Rectal smooth muscle tissue (tissue), 1 donor: ENCODE results near the gene PMIS2.

Source experiments
- H3K27ac ChIP-seq: one replicate; pipeline ENCODE4 v1.7.0; 2013; ENCODE audit warnings: low read depth, low read length, inconsistent platforms
- H3K27me3 ChIP-seq: one replicate; pipeline ENCODE4 v1.7.0; 2013; ENCODE audit warnings: low read length; ENCODE audit not compliant: control insufficient read depth, insufficient read depth
- H3K36me3 ChIP-seq: one replicate; pipeline ENCODE4 v1.7.0; 2013; ENCODE audit warnings: low read length; ENCODE audit not compliant: control insufficient read depth, insufficient read depth
- H3K4me1 ChIP-seq: one replicate; pipeline ENCODE4 v1.7.0; 2013; ENCODE audit warnings: low read length; ENCODE audit not compliant: control insufficient read depth, insufficient read depth
- H3K4me3 ChIP-seq: one replicate; pipeline ENCODE4 v1.7.0; 2013; ENCODE audit warnings: low read length
- H3K9ac ChIP-seq: one replicate; pipeline ENCODE4 v1.7.0; 2013; ENCODE audit warnings: low read length

The PMIS2 gene

DNA sequence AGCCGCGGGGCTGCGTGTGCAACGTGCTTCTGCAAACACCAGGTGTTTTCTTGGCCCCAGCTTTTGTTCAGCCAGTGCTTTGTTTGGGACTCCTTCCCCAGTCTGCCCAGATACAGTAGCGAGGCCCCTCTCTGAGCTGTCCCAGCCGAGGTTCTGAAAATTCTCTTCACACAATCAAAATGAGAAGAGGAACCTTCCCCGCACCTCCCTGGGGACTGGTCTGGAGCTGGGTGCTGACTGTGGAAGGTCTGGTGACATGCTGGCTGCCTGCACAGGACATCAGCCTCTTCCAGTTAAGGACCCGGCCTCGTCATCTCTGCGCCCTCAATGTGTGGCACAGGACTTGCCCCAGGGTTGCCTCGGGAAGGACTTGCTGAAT lies 26.7 kb upstream of the PMIS2 start:
- Histone ChIP-seq H3K9ac (no peak overlapping the region), H3K4me1 (no peaks in the 10 kb centered on the region), H3K36me3 (no peaks in the 10 kb centered on the region), H3K4me3 (no peak overlapping the region), H3K27ac (no peak overlapping the region), H3K27me3 (peaks cover 15% of the 10 kb centered on the region)

DNA sequence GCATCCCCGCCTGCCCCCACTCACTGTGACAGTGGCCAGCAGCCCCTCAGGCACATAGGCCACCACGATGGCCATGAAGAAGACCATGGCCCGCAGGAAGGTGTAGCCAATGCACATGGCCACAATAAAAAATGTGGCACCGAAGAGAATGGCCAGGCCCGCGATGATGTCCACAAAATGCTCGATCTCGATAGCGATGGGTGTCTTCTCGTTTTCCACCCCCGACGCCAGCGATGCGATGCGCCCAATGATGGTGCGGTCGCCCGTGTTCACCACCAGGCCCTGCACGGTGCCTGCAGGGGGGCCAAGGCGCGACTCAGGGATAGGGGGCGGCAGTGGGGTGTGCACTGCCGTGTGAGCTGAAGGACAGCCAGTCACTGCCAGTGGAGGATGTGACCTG lies 26.2 kb upstream of the PMIS2 start:
- no peak overlapping the region for H3K4me3 ChIP-seq
- no peaks in the 10 kb centered on the region for H3K4me1 ChIP-seq
- H3K9ac ChIP-seq = no peak overlapping the region
- H3K36me3 ChIP-seq = no peaks in the 10 kb centered on the region
- peaks cover 17% of the 10 kb centered on the region for H3K27me3 ChIP-seq
- no peak overlapping the region for H3K27ac ChIP-seq

GRCh38 chr19:35560271-35560670 lies 25.7 kb upstream of the PMIS2 start:
- Histone ChIP-seq H3K4me1 (no peaks in the 10 kb centered on the region), H3K27me3 (peaks cover 18% of the 10 kb centered on the region), H3K9ac (no peak overlapping the region), H3K36me3 (no peaks in the 10 kb centered on the region), H3K4me3 (no peak overlapping the region), H3K27ac (no peak overlapping the region)

DNA sequence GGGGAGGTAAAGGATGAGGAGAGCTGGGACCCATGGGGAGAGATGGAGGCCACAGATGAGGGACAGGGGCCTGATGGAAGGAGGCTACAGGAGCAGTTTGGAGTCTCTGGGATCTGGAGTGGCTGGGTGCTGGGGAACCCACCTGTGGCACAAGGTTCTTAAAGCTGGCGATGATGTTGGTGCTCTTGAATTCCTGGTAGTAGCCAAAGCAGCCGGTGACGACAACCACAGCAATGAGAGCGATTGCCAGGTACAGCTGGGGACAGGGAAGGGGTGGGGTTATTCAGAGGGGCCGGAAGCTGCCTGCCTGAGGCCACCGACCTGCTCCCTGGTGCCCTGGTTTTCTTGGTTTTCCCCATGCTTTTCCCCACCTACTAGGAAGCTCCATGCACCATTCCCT lies 25.3 kb upstream of the PMIS2 start:
- Histone ChIP-seq H3K9ac (no peak overlapping the region), H3K27me3 (peaks cover 18% of the 10 kb centered on the region), H3K4me1 (no peaks in the 10 kb centered on the region), H3K4me3 (no peak overlapping the region), H3K36me3 (no peaks in the 10 kb centered on the region), H3K27ac (no peak overlapping the region)

- H3K4me3 ChIP-seq = no peak overlapping the region
- H3K27ac ChIP-seq = no peak overlapping the region
- H3K4me1 ChIP-seq = no peaks in the 10 kb centered on the region
- no peak overlapping the region for H3K9ac ChIP-seq
- no peaks in the 10 kb centered on the region for H3K36me3 ChIP-seq
- H3K27me3 ChIP-seq = peaks cover 18% of the 10 kb centered on the region
These were observed 24.5 kb upstream of the PMIS2 start for GRCh38 chr19:35561436-35561835.

DNA sequence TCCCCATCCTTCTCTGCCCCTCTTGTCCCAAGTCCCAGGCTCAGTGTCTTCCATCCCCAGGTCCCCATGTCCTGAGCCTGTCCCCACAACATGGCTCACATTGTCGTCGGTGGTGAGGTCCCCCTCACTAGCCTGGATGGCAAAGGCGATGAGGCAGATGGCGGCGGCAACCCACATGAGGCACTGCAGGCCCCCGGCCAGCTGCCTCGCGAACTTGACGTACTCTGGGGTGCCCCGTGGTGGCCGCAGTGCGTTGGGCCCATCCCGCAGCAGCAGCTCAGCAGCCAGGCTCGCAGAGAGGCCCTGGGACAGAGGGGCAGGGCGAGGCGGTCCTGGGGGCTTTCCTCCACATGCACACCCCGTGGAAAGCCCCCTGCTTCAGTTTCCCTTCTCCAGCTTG lies 23.6 kb upstream of the PMIS2 start:
- Histone ChIP-seq H3K4me3 (no peak overlapping the region), H3K27me3 (peaks cover 18% of the 10 kb centered on the region), H3K9ac (no peak overlapping the region)

DNA sequence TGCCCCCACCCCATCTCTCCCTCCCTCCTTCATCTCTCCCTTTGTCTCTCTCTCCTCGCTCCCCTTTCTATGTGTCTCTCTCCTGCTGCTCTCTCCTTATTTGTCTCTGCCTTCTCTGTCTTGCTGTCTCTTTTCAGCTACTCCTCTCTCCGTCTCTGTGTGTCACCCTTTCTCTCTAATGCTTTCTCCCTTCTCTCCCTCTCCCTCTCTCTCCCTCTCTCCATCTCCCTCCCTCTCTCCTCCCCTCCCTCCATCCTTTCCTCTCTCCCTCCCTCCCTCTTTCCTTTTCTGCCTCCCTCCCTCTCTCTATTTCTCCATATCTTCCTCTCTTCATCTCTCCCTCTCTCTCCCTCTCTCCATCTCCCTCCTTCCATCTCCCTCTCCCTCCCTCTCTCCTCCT lies 23.2 kb upstream of the PMIS2 start:
- H3K27ac ChIP-seq = no peak overlapping the region
- no peaks in the 10 kb centered on the region for H3K36me3 ChIP-seq
- peaks cover 18% of the 10 kb centered on the region for H3K27me3 ChIP-seq
- no peaks in the 10 kb centered on the region for H3K4me1 ChIP-seq
- H3K9ac ChIP-seq = no peak overlapping the region
- H3K4me3 ChIP-seq = no peak overlapping the region

More for the DNA sequence above, 23.6 kb upstream of the PMIS2 start:
- Histone ChIP-seq H3K36me3 (no peaks in the 10 kb centered on the region), H3K4me1 (no peaks in the 10 kb centered on the region), H3K27ac (no peak overlapping the region)

DNA sequence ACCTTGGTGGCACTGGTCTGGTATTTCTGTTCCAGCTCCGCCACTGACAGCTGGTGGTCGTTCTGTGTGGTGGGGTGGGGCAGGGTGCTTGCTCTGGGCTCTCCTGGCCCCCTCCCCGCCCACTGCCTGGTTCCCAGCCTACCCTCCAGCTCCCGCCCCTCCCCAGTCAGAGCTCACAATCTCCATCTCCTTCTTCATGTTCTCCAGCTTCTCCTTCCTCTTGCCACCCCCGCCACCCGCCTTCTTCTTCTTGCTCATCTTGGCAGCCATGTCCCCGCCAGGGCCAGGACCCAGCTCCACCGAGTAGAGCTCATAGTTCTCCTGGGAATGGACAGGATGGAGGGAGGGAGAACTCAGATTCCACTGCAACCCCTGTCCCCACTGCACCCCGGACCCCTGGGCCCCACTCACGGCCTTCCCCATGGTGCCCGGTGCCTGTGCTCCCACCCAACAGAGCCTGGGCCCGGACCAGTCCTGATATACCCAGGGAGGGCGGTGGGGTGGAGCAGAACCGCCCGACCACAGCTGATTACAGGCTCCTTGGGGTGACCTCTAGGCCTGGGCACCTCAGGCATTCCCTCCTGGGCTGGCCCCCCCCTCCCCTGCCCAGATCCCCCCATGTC lies 22.7 kb upstream of the PMIS2 start, which contains the start of gene ATP4A:
TSS of gene ATP4A (minus strand) at position 452 of the 623 bp plus-strand sequence. CDS start at position 423, 29 bp downstream.
- Histone ChIP-seq H3K4me1 (no peaks in the 10 kb centered on the region), H3K27me3 (peaks cover 18% of the 10 kb centered on the region), H3K36me3 (no peaks in the 10 kb centered on the region), H3K9ac (no peak within 1 kb of the TSS), H3K27ac (no peak within 1 kb of the TSS), H3K4me3 (no peak within 1 kb of the TSS)

GRCh38 chr19:35565016-35565856 lies 20.7 kb upstream of the PMIS2 start:
- H3K27me3 ChIP-seq = peaks cover 10% of the 10 kb centered on the region
- H3K9ac ChIP-seq = no peak overlapping the region
- no peaks in the 10 kb centered on the region for H3K4me1 ChIP-seq
- H3K27ac ChIP-seq = no peak overlapping the region
- no peaks in the 10 kb centered on the region for H3K36me3 ChIP-seq
- no peak overlapping the region for H3K4me3 ChIP-seq

- Histone ChIP-seq H3K27ac (no peak overlapping the region), H3K36me3 (no peaks in the 10 kb centered on the region), H3K4me1 (no peaks in the 10 kb centered on the region), H3K9ac (no peak overlapping the region), H3K4me3 (no peak overlapping the region), H3K27me3 (peaks cover 5% of the 10 kb centered on the region)
These were observed 19.2 kb upstream of the PMIS2 start for GRCh38 chr19:35566738-35567137.

DNA sequence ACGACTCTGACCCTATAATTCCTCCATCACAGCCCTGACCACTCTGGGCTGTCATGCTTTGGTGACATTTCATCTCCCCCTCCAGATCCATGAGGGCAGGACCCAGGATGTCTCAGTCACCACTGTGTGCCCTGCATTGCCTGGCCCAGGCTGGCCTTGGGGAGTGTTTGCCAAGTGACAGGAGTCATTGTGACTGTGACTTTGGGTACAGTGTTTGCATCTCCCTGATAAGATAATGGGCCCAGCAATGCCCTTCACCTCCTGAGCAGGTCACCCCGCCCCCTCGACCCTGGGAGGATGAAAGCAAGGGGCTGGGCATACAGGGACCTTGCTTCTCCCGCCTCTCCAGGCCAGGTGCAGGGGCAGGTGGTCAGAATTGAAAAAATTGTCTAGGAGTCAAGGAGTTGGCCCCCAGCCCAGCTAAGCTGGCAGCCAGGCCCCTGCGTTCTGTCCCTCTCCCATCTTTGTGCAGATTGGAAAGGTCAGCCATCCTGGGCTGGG lies 16.6 kb upstream of the PMIS2 start:
- no peaks in the 10 kb centered on the region for H3K36me3 ChIP-seq
- H3K4me1 ChIP-seq = no peaks in the 10 kb centered on the region
- H3K4me3 ChIP-seq = no peak overlapping the region
- H3K27me3 ChIP-seq = peaks cover 5% of the 10 kb centered on the region
- no peak overlapping the region for H3K9ac ChIP-seq
- H3K27ac ChIP-seq = no peak overlapping the region

DNA sequence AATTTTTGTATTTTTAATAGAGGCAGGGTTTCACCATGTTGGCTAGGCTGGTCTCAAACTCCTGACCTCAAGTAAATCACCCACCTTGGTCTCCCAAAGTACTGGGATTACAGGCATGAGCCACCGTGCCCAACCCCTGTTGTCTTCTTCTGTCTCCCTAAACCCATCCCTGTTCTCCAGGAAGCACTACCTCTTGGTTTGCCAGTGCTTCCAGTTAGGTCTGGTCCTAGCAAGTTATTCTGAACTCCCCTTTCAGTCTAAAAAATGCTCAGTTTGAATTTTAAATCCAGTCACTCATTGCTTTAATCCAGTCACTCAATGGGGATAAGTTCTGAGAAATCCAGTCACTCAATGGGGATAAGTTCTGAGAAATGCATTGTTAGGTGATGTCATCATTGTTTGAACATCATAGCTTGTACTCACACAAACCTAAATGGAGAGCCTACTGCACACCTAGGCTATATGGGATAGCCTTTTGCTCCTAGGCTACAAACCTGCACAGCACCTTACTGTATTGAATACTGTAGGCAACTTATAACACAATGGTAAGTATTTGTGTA lies 14.5 kb upstream of the PMIS2 start:
- no peak overlapping the region for H3K27ac ChIP-seq

More for the DNA sequence above, 14.5 kb upstream of the PMIS2 start:
- H3K4me3 ChIP-seq = no peak overlapping the region
- H3K27me3 ChIP-seq = peaks cover 2% of the 10 kb centered on the region
- H3K4me1 ChIP-seq = no peaks in the 10 kb centered on the region
- no peaks in the 10 kb centered on the region for H3K36me3 ChIP-seq
- H3K9ac ChIP-seq = no peak overlapping the region
